GM12873 (cell line): ENCODE data around the gene SLC20A1.

Source experiments
- CTCF ChIP-seq: IDR thresholded peaks from 2 replicates; pipeline ENCODE4 v1.5.1; 2012; ENCODE audit warnings: low read depth, mild to moderate bottlenecking, moderate library complexity, low read length, control low read depth; ENCODE audit not compliant: insufficient read depth; ENCODE audit errors: missing control alignments

SLC20A1 gene

DNA sequence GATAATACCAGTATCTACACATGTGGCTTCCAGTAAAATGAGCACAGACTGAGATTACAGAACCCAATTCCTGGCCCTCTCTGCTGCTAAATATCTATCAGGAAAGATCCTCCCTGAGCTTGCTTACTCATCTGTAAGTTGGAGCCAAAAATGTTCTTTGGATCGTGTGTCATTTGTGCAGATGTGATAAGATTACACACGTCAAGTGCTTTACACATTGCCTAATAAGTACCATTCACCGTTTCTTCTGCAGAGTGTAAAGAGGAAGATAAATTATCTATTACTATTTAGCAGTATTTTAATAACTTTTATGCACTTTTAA, 23.2 kb upstream of the SLC20A1 start:
- no peak for TF ChIP-seq CTCF

GRCh38 chr2:112623913-112624777, 21.6 kb upstream of the SLC20A1 start:
- no peak for TF ChIP-seq CTCF

DNA sequence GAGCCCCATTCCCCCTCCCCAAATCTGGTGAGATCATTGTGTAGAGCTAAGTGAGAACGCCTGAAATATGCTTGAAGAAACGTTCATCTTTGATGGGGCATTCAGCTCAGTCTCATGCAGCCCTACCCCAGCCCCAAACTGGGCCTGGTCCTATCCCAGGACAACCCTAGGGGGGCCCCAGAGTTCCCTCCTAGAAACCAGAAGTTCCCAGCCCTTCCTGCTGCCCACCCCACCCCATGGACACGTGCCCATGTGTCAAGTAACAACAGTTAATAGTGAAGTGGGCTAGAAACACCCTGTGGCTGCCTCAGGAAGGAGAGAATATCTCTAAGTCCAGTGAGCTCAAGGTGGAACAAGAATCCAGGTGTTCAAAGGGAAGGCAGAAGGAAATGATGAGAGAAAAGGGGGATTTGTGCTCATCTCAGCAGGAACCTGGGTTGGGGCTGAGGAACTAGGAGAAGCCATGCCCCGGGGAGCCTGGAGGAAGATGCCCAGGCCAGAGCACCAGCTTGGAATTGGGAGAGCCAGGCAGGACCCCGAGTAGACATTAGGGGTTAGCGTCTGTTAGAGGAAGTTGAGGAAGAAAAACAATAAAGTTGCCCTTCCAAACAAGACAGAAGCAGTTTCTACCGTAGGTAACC, 20.1 kb upstream of the SLC20A1 start:
- TF ChIP-seq CTCF = no peak

- TF ChIP-seq CTCF = peak; percentile 97
Measured at GRCh38 chr2:112626604-112627059, 19.1 kb upstream of the SLC20A1 start.

DNA sequence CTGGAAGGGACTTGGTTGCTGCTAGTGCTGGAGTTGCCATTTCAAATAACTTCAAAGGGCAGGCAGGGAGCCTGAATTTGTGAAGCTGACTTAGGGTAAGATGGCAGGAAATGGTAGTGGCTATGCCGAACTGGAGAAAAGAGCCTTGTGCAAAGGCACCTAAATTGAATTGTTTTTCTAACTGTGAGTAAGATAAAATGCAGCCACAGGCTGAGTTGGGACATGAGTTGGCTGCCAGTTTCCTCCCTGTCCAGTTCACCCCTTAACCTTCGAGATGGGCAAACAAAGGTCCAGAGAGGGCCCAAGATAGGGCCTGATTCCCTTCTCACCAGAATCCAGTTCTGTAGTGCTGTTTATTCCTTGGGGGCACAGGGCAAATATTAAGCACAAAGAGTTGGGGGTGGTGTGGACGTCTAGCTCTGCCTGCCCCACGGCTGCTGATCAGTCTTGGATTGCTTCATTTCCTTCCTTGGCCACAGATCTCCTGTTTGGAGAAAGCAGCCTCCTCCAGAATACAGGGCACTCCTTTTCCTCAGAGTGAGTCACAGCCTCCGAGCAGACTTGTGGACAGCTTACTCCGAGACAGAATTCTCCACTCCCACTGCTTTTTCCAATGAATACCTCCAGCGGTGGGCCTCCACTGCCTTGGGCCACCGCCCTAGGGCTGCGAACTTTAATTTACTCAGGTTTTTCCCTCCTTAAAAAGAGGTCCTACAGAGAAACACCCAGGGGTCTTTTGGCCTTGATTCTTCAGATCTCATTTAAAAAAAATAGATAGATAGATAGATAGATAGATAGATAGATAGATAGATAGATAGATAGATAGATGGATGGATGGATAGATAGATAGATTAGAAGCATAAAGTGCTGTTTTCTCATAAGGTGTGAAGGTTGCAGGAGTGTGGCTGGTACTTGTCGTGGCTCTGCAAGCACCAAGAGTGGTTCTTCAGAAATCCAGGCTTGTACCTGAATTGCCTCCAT, 18.4 kb upstream of the SLC20A1 start:
- no peak for TF ChIP-seq CTCF

- no peak for TF ChIP-seq CTCF
Measured at GRCh38 chr2:112629224-112629623, 16.5 kb upstream of the SLC20A1 start.
